ENCODE measurements around the gene ZNF385D.

DNA sequence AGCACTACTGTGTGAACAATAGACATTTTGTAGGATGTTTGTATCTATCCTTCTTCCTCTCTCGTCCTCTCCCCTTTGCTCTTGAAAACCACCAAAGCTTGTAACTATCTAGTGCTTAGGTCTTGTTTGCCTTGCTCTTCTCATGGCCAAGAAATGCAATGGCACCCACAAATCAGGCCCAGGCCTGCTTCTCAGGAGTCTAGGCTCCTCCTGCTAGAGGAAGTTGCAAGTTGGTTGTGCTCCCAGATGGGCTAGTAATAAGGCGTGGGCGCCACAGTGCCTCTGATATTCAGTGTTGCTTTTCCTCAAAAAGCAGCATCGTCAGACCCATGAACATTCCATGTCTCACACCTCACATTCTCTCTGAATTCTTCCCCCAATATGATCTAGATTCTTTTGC lies 28.7 kb downstream of the ZNF385D start:
- TF ChIP-seq EZH2 (IDR thresholded peaks at IDR 0.05) (no peak), POLR2AphosphoS5 (IDR thresholded peaks at IDR 0.05; ENCODE audit: borderline replicate concordance, low read depth, low read length) (no peak), FOXP2 (optimal IDR thresholded peaks at IDR 0.05; ENCODE audit: control extremely low read depth, extremely low read length, insufficient read depth) (no peak)

Measured in SK-N-MC (cell line).